Measurements from ENCODE around the gene MACC1.

MACC1 gene

GRCh38 chr7:20238194-20238753, 21.1 kb upstream of the MACC1 start:
- no peak for TF ChIP-seq CTCF (IDR thresholded peaks at IDR 0.05; ENCODE audit: control insufficient read depth, insufficient read depth, low read depth, low read length, missing control alignments)
- H3K4me3 ChIP-seq (ENCODE audit: control insufficient read depth, low read depth, low read length), result no peak overlapping the region
- DNase-seq (ENCODE audit: low read depth), result no peak

GRCh38 chr7:20237464-20238193, 20.4 kb upstream of the MACC1 start:
- DNase-seq (ENCODE audit: low read depth), result no peak
- H3K4me3 ChIP-seq (ENCODE audit: control insufficient read depth, low read depth, low read length), result no peak overlapping the region
- no peak for TF ChIP-seq CTCF (IDR thresholded peaks at IDR 0.05; ENCODE audit: control insufficient read depth, insufficient read depth, low read depth, low read length, missing control alignments)

- no peak for TF ChIP-seq CTCF (IDR thresholded peaks at IDR 0.05; ENCODE audit: control insufficient read depth, insufficient read depth, low read depth, low read length, missing control alignments)
- H3K4me3 ChIP-seq (ENCODE audit: control insufficient read depth, low read depth, low read length), result no peak overlapping the region
- DNase-seq (ENCODE audit: low read depth), result no peak
Measured at GRCh38 chr7:20236790-20237189, 19.6 kb upstream of the MACC1 start.

- no peak for TF ChIP-seq CTCF (IDR thresholded peaks at IDR 0.05; ENCODE audit: control insufficient read depth, insufficient read depth, low read depth, low read length, missing control alignments)
- H3K4me3 ChIP-seq (ENCODE audit: control insufficient read depth, low read depth, low read length), result no peak overlapping the region
- no peak for DNase-seq (ENCODE audit: low read depth)
Measured at GRCh38 chr7:20236043-20236442, 18.9 kb upstream of the MACC1 start.

GRCh38 chr7:20235288-20235687, 18.1 kb upstream of the MACC1 start:
- no peak for DNase-seq (ENCODE audit: low read depth)
- no peak overlapping the region for H3K4me3 ChIP-seq (ENCODE audit: control insufficient read depth, low read depth, low read length)
- TF ChIP-seq CTCF (IDR thresholded peaks at IDR 0.05; ENCODE audit: control insufficient read depth, insufficient read depth, low read depth, low read length, missing control alignments), result no peak

- TF ChIP-seq CTCF (IDR thresholded peaks at IDR 0.05; ENCODE audit: control insufficient read depth, insufficient read depth, low read depth, low read length, missing control alignments), result no peak
- no peak for DNase-seq (ENCODE audit: low read depth)
- H3K4me3 ChIP-seq (ENCODE audit: control insufficient read depth, low read depth, low read length), result no peak overlapping the region
Measured at GRCh38 chr7:20233362-20233761, 16.2 kb upstream of the MACC1 start.
